ENCODE measurements around the gene ABCA3.

ABCA3 gene

GRCh38 chr16:2357331-2357730, 16.8 kb upstream of the ABCA3 start:
- no peak for DNase-seq (ENCODE audit: low read depth)

- DNase-seq (ENCODE audit: low read depth), result peak; percentile 39
Observed at GRCh38 chr16:2350500-2350899, 10.0 kb upstream of the ABCA3 start.

- DNase-seq (ENCODE audit: low read depth), result no peak
Observed at GRCh38 chr16:2343211-2343610, 2.7 kb upstream of the ABCA3 start.

- no peak for DNase-seq (ENCODE audit: low read depth)
Observed at GRCh38 chr16:2341456-2342447, 1.2 kb upstream of the ABCA3 start.

- peak; percentile 24 for DNase-seq (ENCODE audit: low read depth)
Observed at GRCh38 chr16:2339521-2340484, 725 bp downstream of the ABCA3 start.

- no peak for DNase-seq (ENCODE audit: low read depth)
Observed at GRCh38 chr16:2337431-2338296, 2.9 kb downstream of the ABCA3 start.

- no peak for DNase-seq (ENCODE audit: low read depth)
Observed at GRCh38 chr16:2335286-2335895, 5.1 kb downstream of the ABCA3 start.

- DNase-seq (ENCODE audit: low read depth), result no peak
Observed at GRCh38 chr16:2333772-2334379, 6.7 kb downstream of the ABCA3 start.

- no peak for DNase-seq (ENCODE audit: low read depth)
Observed at GRCh38 chr16:2333231-2333630, 7.3 kb downstream of the ABCA3 start.

GRCh38 chr16:2331931-2332267, 8.6 kb downstream of the ABCA3 start:
- no peak for DNase-seq (ENCODE audit: low read depth)

GRCh38 chr16:2331199-2331930, 9.2 kb downstream of the ABCA3 start:
- DNase-seq (ENCODE audit: low read depth), result no peak

GRCh38 chr16:2329532-2329931, 11.0 kb downstream of the ABCA3 start:
- DNase-seq (ENCODE audit: low read depth), result no peak

GRCh38 chr16:2328428-2328827, 12.1 kb downstream of the ABCA3 start:
- DNase-seq (ENCODE audit: low read depth), result no peak

GRCh38 chr16:2326191-2326590, 14.3 kb downstream of the ABCA3 start:
- DNase-seq (ENCODE audit: low read depth), result no peak

- no peak for DNase-seq (ENCODE audit: low read depth)
Observed at GRCh38 chr16:2325791-2326190, 14.7 kb downstream of the ABCA3 start.

- DNase-seq (ENCODE audit: low read depth), result no peak
Observed at GRCh38 chr16:2325181-2325580, 15.3 kb downstream of the ABCA3 start.

- no peak for DNase-seq (ENCODE audit: low read depth)
Observed at GRCh38 chr16:2324296-2324859, 16.1 kb downstream of the ABCA3 start.

GRCh38 chr16:2323701-2324100, 16.8 kb downstream of the ABCA3 start:
- DNase-seq (ENCODE audit: low read depth), result no peak

GRCh38 chr16:2319606-2320005, 20.9 kb downstream of the ABCA3 start:
- no peak for DNase-seq (ENCODE audit: low read depth)
